Measurements from ENCODE around the gene ZNF732.
A peak's percentile ranks its signal among the peaks of the same experiment; 100 is the strongest.
"Not testable (repeated sequence)": the region's sequence is repeated elsewhere in the genome, so short reads cannot be mapped to it uniquely, and the experiment has no call there.

The ZNF732 gene

DNA sequence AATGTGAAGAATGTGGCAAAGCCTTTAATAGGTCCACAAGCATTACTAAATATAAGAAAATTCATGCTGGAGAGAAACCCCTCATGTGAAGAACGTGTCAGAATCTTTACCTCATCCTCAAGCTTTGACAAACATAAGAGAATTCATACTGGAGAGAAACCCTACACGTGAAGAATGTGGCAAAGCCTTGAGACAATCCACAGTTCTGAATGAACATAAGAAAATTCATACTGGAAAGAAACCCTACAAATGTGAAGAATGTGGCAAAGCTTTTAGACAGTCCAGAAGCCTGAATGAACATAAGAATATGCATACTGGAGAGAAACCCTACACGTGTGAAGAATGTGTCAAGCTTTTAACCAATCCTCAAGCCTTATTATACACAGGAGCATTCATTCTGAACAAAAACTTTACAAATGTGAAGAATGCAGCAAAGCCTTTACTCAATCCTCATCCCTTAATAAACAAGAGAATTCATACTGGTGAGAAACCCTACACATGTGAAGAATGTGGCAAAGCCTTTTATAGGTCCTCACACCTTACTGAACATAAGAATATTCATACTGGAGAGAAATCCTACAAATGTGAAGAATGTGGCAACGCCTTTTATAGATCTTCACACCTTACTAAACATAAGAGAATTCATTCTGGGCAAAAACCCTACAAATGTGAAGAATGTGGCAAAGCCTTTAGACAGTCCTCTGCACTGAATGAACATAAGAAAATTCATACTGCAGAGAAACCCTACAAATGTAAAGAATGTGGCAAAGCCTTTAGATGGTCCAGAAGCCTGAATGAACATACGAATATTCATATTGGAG, 51.1 kb downstream of the ZNF732 start:
- DNase-seq = no peak

DNA sequence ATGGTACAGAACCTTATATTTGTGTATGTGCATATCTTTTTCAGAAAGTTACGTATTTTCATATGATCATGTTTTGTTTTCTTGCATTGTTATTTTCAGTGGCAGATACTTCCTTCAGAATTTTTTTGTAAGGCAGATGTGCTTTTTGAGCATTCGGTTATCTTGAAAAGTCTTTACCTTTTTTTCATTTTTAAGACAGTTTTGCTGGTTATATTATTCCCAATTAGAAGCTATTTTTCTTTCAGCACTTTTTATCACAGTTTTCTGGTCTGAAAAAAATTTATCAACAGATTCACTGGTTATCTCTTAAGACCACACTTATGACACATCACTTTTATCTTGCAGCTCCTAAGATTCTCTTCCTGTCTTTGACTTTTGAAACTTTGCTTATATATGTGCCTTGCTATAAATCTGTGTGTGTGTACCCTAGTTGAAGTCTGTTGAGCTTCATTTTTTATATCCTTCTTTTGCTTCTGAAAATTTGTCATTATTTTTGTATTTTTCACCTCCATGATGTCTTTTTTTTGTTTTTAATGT, 53.1 kb downstream of the ZNF732 start:
- DNase-seq = no peak

DNA sequence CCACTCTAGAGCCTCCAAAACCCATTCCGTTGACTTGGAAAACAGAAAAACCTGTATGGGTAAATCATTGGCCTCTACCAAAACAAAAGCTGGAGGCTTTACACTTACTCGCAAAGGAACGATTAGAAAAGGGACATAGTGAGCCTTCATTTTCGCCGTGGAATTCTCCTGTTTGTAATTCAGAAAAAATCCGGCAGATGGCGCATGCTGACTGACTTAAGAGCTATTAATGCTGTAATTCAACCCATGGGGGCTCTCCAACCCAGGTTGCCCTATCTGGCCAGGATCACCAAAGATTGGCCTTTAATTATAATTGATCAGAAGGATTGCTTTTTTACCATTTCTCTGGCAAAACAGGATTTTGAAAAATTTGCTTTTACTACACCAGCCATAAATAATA, 60.8 kb downstream of the ZNF732 start:
- DNase-seq = peak; percentile 64 to 73 (median 72)

DNA sequence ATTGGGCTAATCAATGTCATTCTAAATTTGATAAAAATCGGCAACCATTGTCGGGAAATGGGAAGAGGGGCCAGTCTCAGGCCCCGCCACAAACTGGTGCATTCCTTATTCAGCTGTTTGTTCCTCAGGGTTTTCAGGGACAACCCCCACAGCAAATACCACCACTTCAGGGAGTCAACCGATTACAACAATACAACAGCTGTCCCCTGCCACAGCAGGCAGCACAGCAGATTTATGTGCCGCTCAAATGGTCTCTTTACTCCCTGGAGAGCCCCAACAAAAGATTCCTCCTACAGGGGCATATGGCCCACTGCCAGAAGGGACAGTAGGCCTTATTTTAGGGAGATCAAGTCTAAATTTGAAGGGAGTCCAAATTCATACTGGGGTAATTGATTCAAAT, 61.8 kb downstream of the ZNF732 start:
- DNase-seq = no peak

DNA sequence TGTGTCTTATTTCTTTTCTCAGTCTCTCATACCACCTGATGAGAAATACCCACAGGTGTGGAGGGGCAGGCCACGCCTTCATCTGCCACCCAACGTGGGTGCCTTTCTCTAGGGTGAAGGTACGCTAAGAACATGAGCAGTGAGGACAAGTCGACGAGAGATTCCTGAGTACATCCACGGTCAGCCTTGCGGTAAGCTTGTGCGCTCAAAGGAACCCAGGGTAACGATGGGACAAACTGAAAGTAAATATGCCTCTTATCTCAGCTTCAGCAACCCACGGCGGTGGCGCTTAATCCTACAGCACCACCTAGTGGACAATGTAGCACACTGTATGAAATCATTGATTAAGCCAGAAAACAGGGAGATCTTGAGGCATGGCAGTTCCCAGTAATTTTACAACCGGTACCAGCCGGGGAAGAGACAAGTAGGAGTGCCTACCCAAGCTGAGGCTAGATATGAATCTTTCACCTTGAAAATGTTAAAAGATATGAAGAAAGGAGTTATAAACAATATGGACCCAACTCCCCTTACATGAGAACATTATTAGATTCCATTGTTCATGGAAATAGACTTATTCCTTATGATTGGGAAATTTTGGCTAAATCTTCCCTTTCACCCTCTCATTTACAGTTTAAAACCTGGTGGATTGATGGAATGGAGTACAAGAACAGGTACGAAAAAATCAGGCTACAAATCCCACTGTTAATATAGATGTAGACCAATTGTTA, 63.0 kb downstream of the ZNF732 start:
- DNase-seq = peak; percentile 86 to 90 (median 86)

DNA sequence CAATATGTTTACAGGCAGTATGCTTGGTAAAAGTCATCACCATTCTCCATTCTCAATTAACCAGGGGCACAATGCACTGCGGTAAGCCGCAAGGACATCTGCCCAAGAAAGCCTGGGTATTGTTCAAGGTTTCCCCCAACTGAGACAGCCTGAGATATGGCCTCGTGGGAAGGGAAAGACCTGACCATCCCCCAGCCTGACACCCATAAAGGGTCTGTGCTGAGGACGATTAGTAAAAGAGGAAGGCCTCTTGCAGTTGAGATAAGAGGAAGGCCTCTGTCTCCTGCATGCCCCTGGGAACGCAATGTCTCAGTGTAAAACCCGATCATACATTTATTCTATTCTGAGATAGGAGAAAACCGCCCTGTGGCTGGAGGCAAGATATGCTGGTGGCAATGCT, 63.9 kb downstream of the ZNF732 start:
- not testable (repeated sequence) for DNase-seq

DNA sequence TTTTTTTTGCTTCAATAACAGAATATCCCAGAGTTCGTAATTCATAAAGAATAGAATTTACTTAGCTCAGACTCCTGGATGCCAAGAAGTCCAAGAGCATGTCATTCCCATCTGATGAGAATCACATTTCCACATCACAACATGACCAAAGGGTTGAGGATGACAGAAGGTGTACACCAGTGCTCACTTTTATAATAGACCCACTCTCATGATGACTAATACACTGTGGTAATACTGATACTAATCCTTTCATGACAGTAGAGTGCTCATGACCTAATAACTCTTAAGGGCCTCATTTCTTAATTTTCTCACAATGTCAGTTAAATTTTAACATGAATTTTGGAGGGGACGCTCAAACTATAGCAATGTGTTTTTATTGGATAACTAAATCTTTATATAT, 69.2 kb downstream of the ZNF732 start:
- DNase-seq = no peak

DNA sequence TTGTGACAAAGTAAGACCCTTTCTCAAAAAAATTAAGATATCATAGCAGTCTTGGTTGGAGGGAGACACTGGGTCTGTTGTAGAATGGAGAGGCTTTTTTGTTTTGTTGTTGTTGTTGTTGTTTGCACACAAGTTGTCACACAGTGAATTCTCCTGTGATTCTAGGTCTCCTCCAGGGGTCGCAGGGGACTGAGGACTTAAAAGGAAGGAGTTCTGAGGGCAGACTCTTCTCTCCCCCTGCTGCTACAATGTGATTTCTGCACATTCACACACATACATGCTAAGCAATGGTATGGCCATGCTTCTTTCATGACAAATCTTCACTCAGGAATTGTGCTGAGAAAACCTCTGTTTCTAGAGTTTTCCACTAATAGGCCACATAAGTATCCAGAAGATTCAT, 71.1 kb downstream of the ZNF732 start:
- no peak for DNase-seq

DNA sequence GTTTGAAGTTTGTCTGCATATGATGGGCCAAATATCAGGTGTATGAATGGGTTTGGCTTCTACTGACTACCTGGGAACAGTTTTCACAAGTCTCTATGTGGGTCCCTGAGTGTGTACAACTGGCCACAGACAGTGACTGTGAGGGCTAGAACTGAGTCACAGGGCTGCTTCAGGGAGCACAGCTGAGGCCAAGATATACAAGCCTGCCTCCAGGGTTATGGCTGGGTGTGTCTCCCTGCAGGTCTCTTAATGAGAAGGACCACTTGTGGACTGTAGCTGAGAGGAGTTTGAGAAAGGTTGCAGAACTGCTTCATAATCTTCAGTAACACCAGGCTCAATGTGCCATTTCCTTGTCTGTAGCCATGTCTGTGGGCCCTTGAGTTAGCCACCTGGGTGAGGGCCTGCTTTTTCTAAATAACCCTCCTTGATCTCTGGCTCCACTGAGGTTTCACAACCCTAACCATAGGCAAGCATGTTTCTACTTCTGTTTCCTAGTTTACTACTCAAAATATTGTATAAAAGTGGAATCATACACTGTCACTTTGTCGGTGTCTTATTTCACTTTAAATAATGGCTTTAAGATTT, 81.3 kb downstream of the ZNF732 start:
- DNase-seq = no peak
